GM18507 (cell line): ENCODE data around the gene MST1R.
"Not testable (repeated sequence)": the region's sequence is repeated elsewhere in the genome, so short reads cannot be mapped to it uniquely, and the experiment has no call there.

Source experiments
- DNase-seq: peaks from one replicate; pipeline ENCODE4 v3.0.0; 2011; ENCODE audit warnings: low read depth; ENCODE audit not compliant: insufficient read length; ENCODE audit errors: extremely low spot score
- FAIRE-seq: peaks from 2 replicates; lab custom pipeline; 2011; peaks lifted over from hg19 to GRCh38; lab: Jason Lieb, UNC

The MST1R gene

DNA sequence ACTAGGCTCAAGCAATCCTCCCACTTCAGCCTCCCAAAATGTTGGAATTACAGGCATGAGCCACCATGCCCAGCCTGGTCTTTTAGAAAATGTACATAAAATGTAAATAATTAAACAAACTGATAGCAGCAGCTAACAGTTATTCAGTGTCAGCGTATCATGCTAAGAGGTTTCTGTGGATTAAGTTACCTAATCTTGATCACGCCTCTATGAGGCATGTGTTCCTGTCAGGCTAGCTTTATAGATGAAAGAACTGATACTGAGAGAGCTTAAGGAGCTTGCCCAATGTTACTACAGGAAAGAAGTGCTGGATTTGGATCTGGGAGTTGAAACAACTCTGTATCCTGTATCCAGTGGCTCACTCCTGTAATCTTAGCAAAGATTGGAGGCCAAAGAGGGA is 11.2 kb upstream of the MST1R start:
- no peak for DNase-seq
- no peak for FAIRE-seq

DNA sequence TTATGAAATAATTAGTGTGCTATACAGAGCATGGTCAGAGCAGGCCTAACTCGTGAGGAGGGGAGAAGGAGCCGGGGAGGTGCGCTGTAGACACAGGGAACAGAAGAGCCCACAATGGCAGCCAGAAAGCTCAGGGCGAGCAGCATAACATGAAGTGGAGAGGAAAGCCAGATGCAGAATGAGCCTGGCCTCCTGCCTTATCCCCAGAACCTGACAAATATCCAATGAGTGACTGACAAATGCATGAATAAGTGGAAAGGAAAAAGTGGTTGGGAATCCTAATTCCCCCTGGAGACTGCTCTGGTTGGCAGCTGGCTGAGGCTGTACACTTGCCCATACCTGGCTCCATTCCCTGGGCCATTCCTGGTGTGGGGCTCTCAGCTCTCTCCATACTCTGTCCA is 9.2 kb upstream of the MST1R start:
- DNase-seq (no peak), FAIRE-seq (no peak)

DNA sequence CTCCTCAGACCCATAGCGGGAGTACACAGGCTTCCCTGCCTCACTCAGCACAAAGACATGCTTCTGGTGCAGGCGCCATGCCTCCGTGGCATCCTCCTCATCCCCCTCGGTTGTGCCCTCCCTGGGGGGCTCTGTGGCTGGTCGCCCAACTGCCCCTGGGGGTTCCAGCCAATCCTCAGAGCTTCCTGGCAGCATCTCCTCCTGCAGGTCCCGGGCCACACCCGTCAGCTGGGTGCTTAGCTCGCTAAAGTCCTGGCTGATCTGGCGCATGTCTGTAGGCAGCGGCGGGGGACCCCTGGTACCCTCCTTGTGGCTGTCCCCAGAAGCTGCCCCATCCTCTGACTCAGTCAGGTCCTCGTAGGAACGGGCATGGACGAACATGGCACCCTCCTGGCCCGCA is 7.9 kb upstream of the MST1R start:
- DNase-seq (no peak), FAIRE-seq (no peak)

DNA sequence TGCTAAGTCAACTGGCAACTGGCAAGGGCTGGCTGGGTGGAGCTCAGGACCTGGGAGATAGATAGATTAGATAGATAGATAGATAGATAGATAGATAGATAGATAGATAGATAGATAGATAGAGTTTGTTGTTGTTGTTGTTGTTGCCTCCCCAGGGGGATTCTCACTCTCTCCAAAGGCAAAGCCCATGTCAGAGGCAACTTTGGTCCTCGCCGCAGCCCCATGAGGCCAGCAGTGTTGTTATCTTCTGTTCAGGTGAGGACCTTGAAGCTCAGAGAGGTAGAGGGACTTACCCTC is 7.4 kb upstream of the MST1R start:
- no peak for DNase-seq
- no peak for FAIRE-seq

DNA sequence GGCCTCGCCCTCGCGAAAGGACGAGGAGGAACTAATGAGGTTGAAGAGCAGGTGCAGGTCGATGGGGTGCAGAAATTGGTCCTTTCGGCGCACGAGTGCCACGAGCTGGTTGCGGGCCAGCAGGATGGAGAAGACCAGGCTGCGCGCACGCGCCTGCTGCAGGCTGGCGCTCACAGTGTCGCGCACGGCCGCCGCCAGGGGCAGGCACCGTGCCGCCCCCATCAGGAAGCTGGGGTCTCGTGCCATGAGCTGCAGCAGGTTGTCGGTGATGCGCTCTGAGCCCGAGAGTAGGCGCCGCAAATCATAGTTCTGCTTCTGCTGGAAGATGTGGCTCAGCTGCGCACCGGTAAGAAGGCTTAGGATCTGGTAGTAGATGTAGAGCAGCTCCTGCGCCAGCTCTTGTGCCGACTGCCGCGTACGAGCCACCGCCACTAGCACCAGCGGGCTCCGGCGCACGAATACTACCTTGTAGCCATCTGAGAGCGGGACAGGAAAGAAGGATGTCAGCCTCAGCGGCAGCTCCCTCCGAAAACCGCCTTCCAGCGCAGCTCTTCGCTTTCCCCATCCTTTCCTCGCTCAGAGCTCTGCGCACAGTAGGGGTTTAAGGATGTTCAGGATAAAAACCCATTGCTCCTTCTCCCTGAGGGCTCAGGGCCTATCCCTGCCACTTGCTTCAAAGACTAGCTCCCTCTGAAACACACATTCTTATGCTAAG is 6.9 kb upstream of the MST1R start:
- DNase-seq: no peak
- no peak for FAIRE-seq

DNA sequence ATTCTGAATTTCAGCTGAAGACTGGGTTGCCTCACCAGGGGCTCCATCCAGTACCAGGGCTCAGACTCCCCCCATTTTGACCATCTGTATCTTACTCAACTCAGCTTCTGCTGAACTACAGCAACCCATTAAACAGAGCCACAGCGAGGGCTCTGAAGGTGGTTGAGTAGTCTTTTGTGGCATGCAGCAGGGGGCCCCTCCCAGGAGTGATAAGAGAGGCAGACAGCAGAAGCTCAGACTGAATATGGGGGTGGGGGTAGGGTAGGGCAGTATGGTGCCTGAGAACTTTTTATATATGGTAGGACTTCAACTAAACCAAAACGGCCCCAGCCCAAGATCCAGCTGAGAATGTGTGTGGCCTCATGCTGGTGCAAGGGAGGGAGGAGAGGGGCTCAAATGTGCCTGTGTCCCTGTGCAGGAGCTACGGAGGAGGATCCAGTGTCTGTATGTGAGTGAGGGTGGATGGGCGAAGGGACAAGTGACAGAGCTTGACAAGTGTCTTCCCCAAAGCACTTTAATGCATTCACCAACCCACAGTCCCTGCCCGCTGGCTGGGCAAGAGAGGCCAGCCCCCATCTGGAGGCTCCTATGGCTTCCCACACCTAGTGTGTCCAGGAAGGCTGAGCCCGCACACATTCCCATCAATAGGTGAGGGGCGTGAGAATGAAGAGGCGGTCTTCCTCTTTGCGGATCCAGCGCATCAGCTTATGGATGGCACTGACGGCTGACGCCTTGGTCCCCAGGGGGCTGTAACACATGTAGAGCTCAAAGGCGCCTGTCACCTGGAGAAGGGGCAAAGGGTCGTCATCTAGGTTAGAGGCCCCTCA is 4.9 kb upstream of the MST1R start:
- FAIRE-seq (no peak), DNase-seq (no peak)

DNA sequence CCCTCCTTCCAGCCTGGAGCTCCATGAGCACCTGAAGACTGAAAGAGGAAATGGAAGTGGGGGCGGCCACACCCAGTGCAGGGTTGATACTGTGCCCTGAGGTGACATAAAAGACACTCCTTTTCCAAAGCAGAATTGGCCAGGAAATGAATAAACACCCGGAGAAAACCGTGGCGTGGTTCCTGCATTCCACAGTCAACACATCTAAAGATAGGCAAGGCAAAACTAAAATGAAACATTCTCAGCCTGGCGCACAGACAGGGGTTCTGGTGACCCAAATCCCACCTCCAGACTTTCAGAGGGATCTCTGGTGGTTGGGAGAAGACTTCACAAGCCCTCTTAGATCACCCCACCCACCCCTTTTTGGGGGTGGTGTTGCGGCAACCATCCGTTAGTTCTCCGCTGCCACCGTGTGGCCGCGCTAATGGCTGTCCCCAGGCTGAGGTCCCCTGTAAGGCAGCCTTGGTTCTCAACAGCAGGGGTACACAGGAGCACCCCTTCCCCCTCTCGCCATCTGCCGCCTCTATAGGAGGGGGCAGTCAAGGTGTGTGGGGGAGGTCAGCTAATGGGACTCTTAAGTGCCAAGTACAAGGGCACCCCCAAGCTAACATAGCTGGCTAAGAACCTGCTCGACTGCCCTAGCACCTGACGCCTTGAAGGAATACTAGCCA is 2.5 kb upstream of the MST1R start:
- FAIRE-seq: peak; percentile 65
- peak; percentile 52 for DNase-seq

DNA sequence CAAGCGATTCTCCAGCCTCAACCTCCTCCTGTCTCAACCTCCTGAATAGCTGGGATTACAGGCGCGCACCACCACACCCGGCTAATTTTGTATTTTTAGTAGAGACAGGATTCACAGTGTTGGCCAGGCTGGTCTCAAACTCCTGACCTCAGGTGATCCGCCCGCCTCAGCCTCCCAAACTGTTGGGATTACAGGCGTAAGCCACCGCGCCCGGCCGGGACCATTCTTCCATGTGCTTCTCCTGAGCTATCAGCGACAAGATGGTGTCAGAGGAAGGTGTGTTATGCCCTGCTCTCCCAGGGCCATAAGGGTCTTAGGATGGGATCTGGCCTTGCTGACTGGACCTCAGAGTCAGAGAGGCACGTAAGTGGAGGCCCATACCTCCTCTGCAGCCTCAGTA is 775 bp upstream of the MST1R start:
- not testable (repeated sequence) for FAIRE-seq, DNase-seq

DNA sequence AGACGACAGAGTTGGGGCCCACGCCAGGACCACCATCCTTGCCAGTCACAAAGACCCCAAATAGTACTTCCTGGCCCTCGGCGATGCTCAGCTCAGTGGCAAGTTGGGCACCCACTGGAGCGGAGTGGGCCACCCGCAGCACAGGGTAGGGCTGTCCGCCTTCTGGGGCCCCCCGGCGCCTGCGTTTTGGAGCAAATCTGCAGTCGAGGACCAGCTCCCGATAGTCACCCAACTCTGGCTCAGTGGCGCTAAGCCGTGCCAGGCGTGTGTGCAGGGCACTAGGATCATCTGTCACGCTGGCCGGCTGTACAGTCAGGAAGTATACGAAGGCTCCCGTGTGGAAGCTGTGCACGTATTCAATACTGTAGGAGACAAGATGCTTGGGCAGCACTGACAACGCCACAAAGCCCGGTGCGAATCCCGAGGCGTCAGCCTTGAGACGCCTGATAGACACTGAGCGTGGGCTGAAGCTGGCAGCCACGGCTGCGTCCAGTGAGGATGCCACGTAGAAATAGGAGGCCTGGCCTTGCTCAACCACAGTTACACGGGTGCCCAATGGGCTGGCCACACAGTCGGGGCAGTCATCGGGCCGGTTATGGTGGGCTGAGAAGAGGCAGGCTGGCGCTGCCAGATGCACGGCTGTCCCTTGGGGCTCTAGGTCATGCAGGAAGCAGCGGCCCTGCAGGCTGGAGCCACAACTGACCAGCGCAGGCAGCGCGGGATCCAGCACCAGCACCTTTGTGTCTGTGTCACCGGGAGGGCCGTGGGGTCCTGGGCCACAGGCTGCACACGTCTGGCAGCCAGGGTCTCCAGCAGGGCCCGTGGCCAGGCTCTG is 945 bp downstream of the MST1R start:
- no peak for DNase-seq

DNA sequence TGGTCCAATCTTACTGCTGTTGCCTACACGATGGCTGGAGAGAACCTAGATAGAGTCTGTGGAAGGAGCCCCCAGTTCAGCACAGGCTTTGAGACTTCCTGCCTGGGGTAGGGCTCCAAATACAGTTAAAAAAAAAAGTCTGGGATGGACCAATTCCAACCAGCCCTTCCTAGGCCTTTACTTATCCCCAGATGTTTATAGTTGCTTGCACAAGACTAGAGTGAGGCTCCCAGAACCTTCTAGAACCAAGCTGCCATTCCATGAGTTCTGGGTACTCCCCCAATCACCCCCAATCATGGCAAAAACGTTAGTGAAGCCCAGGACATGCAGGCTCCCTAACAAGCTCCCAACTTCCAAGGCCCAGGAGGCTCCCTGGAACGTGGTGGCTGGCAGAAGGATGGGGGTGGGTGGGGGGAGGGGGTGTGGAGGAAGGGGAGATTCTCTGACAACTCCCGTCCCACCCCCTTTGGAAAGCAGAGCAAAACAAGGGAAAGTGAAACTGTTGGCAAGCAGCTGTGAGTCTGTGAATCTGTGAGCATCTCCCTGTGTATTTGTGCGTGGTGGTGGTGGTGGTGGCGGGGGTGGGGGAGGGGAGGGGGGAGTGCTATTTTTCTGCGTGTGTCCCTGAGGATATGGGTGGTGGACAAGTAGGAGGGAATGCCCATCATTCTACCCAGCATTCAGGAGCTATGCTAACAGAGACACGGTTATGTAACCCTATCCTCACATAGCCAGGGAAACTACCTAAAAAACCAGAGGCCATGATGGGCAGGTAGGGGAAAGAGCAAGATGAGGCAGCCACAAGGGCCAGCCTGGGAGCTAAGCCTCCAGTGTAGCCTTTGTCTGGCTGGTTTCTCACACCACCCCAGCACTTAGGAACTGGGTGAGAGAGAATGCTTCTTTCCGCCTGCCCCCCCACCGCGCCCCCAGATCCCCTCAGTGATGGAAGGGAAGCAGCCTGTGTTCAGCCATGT is 2.0 kb downstream of the MST1R start:
- FAIRE-seq (peak; percentile 47), DNase-seq (no peak)

More for the DNA sequence above, 945 bp downstream of the MST1R start:
- no peak for FAIRE-seq

DNA sequence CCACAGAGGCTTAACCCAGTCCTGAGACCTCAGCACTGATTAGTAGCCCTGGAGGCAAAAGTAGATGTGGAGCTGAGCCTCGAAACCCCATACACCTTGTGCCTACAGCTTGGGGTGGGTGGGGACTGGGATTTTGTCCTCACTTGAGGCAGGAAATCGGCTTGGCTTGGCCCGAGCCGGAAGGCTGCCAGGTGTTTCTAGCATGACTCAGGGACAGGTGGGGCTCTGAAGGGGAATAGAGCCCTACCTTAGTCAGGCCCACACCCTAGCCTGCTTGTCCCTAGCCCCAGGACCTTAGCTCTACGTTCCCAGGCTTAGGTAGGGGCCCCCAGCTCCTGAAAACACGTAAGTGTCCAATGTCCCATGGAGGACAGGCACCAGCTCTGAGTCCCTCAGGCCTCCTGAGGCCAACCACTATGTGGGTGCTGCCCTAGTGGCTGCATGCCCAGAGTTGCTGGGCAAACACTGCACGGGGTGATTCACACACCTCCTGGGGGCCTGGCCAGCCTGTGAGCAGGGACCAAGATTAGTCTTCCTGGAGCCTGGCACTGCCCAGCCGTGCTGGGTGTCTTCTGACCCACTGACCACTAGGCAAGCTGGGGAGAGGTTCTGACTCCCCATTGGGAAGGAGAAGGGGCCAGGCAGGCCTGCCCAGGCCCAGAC is 3.1 kb downstream of the MST1R start:
- FAIRE-seq (no peak), DNase-seq (no peak)

DNA sequence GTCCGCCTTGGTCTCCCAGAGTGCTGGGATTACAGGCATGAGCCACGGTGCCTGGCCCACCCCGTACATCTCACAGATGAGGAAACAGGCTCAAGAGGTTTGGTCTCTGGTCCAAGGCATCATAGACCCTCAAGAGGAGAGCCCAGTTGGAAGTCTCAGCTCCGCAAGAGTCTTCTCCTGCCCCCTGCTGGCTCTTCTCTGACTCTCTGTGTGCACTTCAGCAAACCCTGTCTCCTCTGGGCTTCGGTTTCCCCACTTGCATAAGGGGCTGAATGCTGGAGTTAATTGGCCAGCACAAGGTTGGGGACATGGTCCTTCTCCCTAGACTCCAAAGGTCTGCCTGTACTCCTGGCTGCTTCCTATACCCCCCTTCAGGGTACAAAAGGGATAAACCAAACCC is 3.9 kb downstream of the MST1R start:
- no peak for DNase-seq
- FAIRE-seq: no peak

DNA sequence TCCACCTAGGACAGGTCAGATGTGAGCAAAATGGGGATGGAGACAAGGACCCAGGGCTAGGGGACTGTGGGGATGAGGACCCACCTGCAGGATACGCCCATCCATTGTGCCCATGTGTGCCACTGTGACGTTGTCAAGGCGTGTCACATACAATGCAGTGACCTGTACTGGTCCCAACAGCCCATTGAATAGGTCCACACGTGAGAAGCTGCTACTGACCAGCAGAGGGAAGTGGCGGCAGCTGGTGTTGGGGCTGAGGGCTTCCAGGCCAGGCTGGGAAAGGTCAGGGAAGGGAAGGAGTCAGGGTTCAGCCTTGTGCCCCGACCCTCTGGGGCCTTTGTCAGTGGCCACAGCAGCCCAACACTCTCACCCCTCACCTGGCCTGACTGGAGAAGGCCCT is 4.7 kb downstream of the MST1R start:
- no peak for DNase-seq
- no peak for FAIRE-seq

DNA sequence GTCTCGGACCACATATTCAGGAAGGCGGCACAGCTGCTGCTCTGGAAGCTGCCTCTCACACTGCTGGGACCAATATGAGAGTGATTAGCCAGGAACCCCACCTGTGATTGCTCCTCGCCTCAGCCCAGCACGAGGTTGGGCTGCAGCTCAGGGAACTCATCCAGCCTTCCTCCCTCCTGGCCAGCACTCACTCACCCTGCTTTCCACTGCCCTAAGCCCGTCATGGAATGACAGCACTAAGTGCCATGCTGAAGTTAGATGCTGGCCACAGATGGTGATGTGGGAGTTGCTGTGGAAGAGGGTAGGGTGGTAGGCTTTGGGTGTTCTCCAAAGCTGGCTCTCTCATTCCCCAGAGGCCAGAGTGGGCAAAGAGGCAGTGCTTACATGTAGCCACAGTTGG is 7.3 kb downstream of the MST1R start:
- FAIRE-seq (no peak), DNase-seq (no peak)

DNA sequence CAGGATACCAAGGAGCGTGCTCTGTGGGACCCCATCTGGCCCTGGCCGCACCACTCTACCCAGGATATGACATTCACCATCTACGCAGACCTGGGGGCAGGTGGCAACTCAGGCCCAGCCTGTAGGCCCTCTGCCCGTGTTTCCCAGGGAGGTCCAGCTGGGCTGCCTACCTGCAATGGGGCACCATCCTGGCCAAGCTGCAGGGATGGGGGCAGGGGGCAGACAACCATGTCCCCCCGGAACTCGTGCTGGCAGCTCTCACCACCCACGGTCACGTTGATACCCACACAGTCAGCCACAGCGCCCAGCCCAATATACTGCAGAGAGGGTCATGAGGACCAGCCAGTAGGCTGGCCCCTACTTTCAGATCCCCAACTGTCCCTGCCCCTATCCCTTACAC is 7.9 kb downstream of the MST1R start:
- DNase-seq (no peak), FAIRE-seq (no peak)

DNA sequence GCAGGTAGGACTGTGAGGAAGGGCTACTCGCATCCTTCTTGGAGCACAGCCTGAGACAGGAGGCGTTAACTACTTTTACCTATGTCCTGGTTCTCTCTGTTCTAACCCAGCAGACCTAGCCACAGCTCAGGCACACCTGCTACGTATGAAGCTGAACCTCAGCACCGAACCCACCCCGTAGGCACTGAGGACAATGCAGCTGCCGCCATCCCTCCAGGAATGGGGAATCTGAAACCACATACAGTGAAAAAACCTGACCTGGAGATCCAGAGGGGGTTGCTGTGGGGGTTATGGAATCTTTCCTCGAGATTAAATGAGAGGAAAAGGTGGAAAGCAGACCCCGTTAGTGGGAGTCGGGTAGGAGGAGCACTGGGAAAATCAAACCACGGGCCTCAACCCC is 14.4 kb downstream of the MST1R start:
- FAIRE-seq (no peak), DNase-seq (no peak)

DNA sequence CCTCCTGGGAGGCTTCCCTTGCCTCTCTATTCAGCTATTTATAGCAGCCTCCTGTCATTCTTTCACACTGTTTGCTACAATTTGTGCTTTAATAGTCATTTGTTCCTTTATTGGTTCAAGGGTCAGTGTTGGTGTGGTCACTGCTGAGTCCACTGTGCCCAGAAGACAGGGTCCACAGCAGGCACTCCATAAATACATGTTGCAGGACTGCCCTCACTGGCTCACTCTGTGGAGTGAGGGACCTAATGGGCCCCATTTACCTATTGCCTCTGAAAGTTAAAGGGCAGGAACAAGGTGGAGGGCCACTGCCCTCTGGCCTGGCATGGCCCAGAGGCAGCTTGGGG is 16.8 kb downstream of the MST1R start:
- no peak for FAIRE-seq
- no peak for DNase-seq

DNA sequence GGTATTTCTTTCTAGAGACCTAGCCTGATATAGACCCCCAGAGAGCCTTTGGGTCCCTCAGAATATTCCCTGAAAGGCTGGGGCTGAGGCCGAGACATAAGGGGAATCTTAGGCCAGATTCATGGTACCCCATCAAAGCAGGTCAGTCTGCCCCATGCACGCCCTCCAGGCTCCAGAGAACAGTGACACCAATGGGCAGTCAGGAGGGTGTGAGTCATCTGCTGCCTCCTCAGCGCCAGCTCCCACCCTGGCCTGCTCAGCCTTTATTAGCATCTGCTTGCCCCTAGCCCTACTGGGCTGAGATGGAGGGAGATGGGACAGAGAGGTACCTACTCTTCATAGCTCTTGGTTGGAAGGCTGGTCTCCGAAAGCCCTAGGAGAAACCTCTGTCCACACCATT is 19.7 kb downstream of the MST1R start:
- DNase-seq: no peak
- FAIRE-seq: no peak

DNA sequence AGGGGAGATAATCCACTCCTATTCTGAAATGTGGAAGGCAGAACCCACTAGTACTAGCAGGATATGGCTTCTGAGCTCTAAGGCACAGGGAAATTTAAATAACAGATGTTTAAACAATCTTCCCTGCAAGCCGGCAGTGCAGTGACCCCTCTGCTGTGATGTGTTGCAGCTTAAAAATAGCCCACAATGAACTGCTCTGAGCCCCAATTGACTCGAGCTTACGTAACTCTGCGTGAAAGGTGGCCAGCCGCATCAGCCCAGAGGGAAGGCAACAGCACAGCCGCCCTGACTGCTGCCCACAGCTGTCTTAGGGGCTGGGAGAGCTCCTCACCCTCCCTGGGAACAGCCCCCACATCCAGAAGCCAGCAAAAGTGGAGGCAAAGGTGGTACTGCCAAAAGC is 21.5 kb downstream of the MST1R start:
- FAIRE-seq (no peak), DNase-seq (no peak)
